Tibial artery (tissue), 4 donors: ENCODE data around the gene DHX58.
A peak's percentile ranks its signal among the peaks of the same experiment; 100 is the strongest.

Experiments
- DNase-seq, 2 donors: peaks; one replicate each; pipeline ENCODE4 v3.0.0-alpha.2; 2019
- H3K27ac ChIP-seq, 2 donors: fragments of 200-600 bp; sonication (generic) in 1 of 2; 1 replicate in 1 of 2; 2 replicates in 1 of 2; pipeline ENCODE4 v1.5.1; 2018 to 2019; ENCODE audit warnings: mild to moderate bottlenecking in 1 of 2
- H3K27me3 ChIP-seq, 2 donors: fragments of 200-600 bp; sonication (generic) in 1 of 2; one replicate each; pipeline versions ENCODE4 v1.5.1 to v1.6.0; 2016 to 2019
- H3K36me3 ChIP-seq, 3 donors: fragments of 200-600 bp; sonication (generic) in 2 of 3; one replicate each; pipeline ENCODE4 v1.5.1; 2016 to 2019; ENCODE audit warnings: mild to moderate bottlenecking in 2 of 3
- H3K4me1 ChIP-seq, 4 donors: fragments of 200-600 bp; sonication (generic) in 2 of 4; 1 replicate in 3 of 4; 2 replicates in 1 of 4; pipeline ENCODE4 v1.5.1; 2016 to 2019
- H3K4me3 ChIP-seq, 2 donors: fragments of 200-600 bp; sonication (generic) in 1 of 2; 1 replicate in 1 of 2; 2 replicates in 1 of 2; pipeline ENCODE4 v1.5.1; 2018 to 2019; ENCODE audit warnings: mild to moderate bottlenecking in 2 of 2
- H3K9me3 ChIP-seq, 3 donors: fragments of 200-600 bp; sonication (generic) in 1 of 3; one replicate each; pipeline ENCODE4 v1.5.1; 2016 to 2019
- CTCF ChIP-seq, 2 experiments: fragments of 200-600 bp in 1 of 2; fragments of 450-650 bp in 1 of 2; IDR thresholded peaks; one replicate each; pipeline ENCODE4 v1.5.1; 2017 to 2019; ENCODE audit warnings: antibody characterized with exemption in 2 of 2, mild to moderate bottlenecking in 1 of 2, moderate library complexity in 1 of 2
- intact Hi-C: fragments of 100-400 bp; cut with DNase I; formaldehyde crosslinking; loops from one replicate; pipeline ENCODE4 v1.15.0; 2023; ENCODE audit warnings: low total_unique reads

The DHX58 gene

GRCh38 chr17:42126836-42127235 lies 14.3 kb upstream of the DHX58 start:
- Histone ChIP-seq H3K27me3 (no peaks in the 10 kb centered on the region), H3K4me1 (peaks cover 0 to 12% (median 3%) of the 10 kb centered on the region in 4 donors), H3K4me3 (no peak overlapping the region), H3K27ac (no peak overlapping the region), H3K36me3 (peaks cover 55 to 60% (median 59%) of the 10 kb centered on the region in 3 donors), H3K9me3 (no peaks in the 10 kb centered on the region)
- intact Hi-C loops, result no loop called here
- DNase-seq, result no peak
- TF ChIP-seq CTCF (IDR thresholded peaks at IDR 0.05), result no peak

GRCh38 chr17:42125565-42125964 lies 13.1 kb upstream of the DHX58 start:
- Histone ChIP-seq H3K9me3 (no peaks in the 10 kb centered on the region), H3K27me3 (no peaks in the 10 kb centered on the region), H3K4me3 (no peak overlapping the region), H3K27ac (no peak overlapping the region), H3K36me3 (peaks cover 55 to 60% (median 59%) of the 10 kb centered on the region in 3 donors), H3K4me1 (peaks cover 0 to 11% (median 3%) of the 10 kb centered on the region in 4 donors)
- intact Hi-C loops, result no loop called here
- DNase-seq, result no peak
- no peak for TF ChIP-seq CTCF (IDR thresholded peaks at IDR 0.05)

GRCh38 chr17:42124256-42124655 lies 11.7 kb upstream of the DHX58 start:
- no peak for DNase-seq
- Histone ChIP-seq H3K27me3 (no peaks in the 10 kb centered on the region), H3K4me3 (no peak overlapping the region), H3K36me3 (peaks cover 42 to 55% (median 48%) of the 10 kb centered on the region in 3 donors), H3K4me1 (peaks cover 0 to 17% (median 7%) of the 10 kb centered on the region in 4 donors), H3K27ac (no peak overlapping the region), H3K9me3 (no peaks in the 10 kb centered on the region)
- intact Hi-C loops, result no loop called here
- no peak for TF ChIP-seq CTCF (IDR thresholded peaks at IDR 0.05)

- Histone ChIP-seq H3K9me3 (no peaks in the 10 kb centered on the region), H3K4me3 (peak within 1 kb of the TSS in 1 of 2 donors; percentile 85), H3K27ac (no peak within 1 kb of the TSS), H3K27me3 (no peaks in the 10 kb centered on the region), H3K36me3 (peaks cover 25 to 55% (median 32%) of the 10 kb centered on the region in 3 donors), H3K4me1 (peaks cover 0 to 17% (median 7%) of the 10 kb centered on the region in 4 donors)
- no peak for TF ChIP-seq CTCF (IDR thresholded peaks at IDR 0.05)
- intact Hi-C loops, result no loop called here
- DNase-seq, result no peak
Measured at GRCh38 chr17:42122371-42123303, 10.1 kb upstream of the DHX58 start, which contains the start of gene HSPB9. TSS of gene HSPB9 (plus strand) at chr17:42122804. CDS start at chr17:42122851, 47 bp downstream.

- DNase-seq, result peak; percentile 78 to 83
- no peaks in the 10 kb centered on the region for H3K9me3 ChIP-seq
- TF ChIP-seq CTCF (IDR thresholded peaks at IDR 0.05), result no peak
- peaks cover 0 to 17% (median 10%) of the 10 kb centered on the region in 4 donors for H3K4me1 ChIP-seq
- peak within 1 kb of the TSS; percentile 76 to 85 for H3K4me3 ChIP-seq
- intact Hi-C loops, result no loop called here
- peak within 1 kb of the TSS; percentile 43 to 67 for H3K27ac ChIP-seq
- H3K36me3 ChIP-seq, result peaks cover 10 to 54% (median 16%) of the 10 kb centered on the region in 3 donors
- H3K27me3 ChIP-seq, result no peaks in the 10 kb centered on the region
Measured at GRCh38 chr17:42120770-42121769, 8.6 kb upstream of the DHX58 start, which contains the start of gene KAT2A. TSS of gene KAT2A (minus strand) at chr17:42121367. CDS start at chr17:42121304, 63 bp downstream.
